Fibroblast of the conjunctiva (primary cell): Measurements from ENCODE around the gene SOBP.

Experiments
- DNase-seq: peaks from one replicate; pipeline ENCODE4 v3.0.0-alpha.2; 2010; ENCODE audit warnings: low read depth

The SOBP gene

DNA sequence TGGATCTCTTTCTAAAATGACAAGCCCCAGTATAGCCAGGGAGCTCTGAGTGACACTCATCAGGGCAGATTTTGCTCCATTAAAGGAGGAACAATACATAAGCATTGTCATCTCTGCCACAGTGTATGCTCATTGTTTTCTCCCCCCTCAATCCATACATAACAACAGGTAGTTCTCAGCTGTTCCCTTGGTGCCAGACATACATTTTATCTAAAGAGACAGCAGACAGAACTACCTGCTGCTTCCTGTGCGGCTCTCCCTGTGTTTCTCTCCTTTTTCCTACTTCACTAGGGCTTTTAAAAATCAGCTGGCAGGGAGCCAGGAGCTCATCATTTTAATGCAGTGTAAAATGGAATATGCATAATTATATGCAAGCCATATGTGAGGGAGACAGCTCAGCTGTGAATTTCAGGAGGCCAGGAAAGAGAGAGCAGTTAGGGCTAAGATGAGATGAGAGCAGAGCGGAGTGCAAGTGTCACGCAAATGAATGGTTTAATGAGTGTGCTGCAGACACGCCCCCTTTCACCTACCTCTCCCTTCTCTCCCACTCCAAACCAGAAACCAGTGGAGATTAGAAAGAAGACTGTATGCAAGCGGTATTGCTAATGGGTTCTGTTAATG is 96.0 kb downstream of the SOBP start:
- no peak for DNase-seq

DNA sequence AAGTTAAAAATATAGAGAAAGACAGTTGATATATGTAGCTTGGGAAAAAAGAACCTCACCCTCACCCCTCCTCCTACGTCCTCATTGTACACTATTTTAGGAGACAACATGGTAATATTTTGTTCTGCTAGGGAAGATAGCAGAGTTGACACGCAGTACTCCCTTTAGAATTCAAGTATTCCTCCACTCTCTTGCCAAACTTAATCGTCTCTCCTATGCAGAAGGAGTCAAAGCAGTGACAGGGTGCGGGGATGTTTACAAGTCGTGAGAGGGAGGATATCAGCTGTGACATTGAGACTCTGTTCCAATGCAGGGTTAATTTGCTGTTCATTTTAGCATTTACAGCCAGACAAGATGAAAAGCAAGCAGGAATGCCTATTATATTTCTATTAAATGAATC is 97.5 kb downstream of the SOBP start:
- no peak for DNase-seq

DNA sequence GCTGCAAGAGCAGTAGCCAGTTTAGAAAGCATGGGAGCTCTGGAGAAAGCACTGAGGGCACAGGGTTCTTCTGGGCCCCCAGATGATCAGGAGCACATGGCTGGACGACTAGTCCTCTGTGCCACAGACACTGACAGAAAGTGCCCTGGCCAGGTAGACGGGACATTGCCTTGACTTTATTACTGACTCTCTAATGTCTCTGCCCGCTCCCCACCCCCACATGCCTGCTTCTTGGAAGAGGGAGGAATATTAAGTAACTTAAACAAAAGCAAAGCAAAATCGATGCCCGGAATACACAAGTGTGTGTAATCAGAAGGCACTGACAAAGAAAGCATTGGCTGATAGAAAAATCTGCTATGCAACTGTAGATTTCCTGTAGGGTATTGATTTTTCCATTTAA is 99.3 kb downstream of the SOBP start:
- no peak for DNase-seq

DNA sequence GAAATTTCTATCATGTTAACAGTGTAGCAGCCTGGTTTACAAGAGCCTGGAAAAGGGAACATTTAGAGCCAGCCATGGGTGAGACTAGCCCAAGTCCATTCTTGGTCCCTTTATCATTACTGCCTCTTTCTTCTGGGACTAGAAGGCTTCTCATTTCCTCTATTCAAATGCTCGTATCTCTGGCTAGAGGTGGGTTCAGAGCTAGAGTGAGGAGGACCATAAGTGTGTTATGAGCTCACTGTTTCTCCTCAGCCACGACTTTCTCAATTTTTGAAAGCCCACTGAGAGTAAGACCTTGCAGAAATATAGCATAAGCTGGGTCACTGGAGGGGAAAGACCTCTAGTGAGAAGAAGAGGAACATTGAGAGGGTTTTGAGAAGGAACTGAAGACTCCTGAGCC is 100.0 kb downstream of the SOBP start:
- DNase-seq: no peak

DNA sequence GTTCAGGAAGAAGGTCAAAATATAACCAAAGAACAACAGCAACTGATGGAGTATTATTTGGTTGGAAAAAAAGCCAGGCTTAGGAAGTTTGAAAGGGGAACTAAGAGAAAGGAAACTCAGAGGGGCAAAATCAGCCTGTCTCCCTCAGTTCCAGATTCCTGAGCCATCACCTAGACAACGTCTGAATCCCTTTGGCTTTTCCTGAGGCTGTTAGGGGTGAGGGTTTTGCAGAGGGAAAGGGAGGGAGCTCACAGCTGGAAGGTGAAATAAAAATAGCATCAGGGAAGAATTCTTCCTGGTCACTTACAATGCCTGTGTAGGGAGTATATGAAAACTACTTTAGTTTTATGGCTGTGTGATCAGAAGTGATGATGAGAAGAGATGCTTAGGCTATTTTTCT is 100.5 kb downstream of the SOBP start:
- DNase-seq: no peak

DNA sequence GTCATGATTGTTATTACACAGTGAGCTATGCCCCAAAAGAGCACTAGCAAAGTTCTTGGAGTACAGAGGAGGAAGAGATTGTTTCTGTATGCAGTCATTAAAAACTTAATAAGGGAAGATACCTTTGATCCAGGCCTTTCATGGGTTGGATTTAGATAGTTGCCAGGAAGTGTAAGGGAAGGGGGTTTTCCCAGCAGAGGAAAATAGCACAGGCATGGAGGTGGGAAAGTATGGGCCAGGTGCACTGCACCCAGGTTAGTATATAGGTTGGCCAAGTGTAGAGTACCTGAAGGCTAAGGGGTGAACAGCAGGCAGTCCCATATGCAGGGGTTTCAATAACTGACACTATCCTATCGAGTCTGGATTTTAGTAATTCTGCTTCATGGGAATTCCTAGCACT is 101.4 kb downstream of the SOBP start:
- DNase-seq: no peak

DNA sequence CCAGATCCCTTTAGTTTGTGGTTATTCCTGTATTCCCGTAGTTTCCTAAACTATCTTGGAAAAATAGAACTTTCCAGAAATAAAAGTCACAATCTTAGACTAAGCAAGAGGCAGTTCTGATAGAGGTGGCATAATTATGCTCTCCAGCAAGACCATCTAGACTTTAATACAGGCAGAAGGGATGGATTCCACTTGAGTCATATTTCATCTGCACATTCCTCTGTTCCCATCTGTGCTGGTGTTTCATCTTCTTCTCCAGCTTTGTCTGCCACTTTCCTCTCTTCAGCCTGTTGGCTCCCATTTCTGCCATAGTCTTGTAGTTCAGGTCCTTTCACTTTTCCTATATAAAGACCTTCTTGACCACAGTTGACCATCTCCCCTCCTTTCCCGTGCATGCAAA is 102.9 kb downstream of the SOBP start:
- DNase-seq: no peak

DNA sequence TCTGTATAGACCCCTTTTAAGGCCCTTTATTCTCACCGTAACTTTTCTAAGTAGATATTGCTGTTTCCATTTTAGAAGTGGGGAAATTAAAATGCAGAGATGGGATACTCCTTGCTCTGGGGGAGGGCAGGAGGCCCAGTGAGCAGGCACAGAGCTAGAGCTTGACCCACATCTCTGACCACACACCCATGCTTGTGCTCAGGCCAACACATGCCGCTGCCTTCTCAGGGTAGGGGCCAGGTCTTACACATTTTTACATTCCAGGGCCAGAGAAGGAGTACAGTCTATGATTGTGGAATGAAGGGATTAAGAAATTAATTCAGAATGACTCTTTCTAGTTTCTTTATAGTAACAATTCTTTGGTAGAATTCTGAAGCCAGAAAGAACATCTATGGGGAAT is 104.8 kb downstream of the SOBP start:
- DNase-seq: no peak

DNA sequence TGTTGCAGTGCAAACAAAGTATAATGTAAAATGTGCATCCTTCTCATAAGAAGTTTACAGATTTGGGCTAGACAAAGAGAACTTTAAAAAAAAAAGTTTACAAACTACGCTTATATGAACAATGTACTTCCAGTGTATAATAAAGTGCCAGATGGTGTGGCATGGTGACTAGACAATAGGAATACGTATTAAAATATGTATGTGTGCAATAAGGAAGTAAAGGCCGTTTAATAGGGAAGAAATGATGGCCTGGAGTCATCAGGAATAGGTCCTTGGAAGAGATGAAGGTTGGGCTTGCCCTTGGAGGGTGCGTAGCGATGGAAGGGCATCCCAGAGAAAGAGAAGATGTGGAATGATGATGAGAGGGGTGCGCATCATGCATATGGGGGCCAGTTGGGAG is 108.2 kb downstream of the SOBP start:
- DNase-seq: no peak

DNA sequence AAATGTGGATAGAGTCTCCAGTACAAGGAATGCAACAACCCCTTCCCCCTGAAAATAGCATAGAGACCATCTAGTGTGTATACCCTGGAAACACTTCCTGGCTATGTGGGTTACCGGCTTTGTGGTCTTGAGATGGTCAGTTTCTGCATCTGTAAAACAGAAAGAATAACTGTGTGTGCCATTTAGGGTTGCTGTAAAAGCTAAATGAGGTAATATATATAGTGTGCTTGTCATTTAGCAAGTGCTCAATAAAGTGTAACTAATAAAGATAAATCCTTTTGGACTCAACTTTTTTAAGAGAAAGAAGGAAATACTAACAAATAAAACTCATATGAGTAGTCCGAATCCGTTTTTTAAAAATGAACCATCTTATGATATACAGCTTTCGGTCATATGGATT is 109.1 kb downstream of the SOBP start:
- no peak for DNase-seq

DNA sequence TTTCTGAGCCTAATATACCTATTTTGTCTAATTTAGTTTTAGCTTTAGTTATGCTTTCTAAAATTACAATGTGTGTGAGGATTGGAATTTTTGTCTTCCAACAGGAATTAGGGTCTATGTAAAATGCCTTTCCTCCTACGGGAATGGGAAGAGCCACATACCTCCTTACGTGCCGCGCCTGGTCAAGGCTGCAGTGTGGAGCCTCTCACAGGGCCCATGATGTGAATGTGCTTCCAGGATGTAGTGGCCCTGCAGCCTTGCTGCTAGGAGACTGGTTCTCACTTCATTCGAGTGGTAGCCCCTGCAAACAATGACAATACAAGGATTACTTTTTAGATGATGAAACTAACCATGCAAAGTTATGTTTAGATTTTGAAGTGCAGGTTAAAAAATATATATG is 110.2 kb downstream of the SOBP start:
- DNase-seq: no peak

DNA sequence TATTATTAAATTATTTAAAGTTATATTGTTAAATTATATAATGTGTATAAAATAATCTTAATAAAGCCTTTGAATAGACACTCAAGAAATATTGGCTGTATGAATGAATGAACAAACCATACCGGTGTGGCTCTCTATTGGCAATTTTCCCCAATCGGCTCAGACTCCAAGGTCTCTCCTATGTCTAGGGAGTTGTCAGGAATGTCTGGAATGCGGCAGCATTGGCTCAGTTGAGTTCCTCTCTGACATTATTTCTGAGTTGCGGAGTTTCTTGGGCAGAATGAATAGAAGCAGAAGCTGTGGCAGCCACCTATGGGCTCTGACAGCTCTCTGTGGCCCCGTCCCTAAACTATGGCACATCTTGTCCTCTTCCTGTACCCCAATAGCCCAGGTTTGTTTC is 111.0 kb downstream of the SOBP start:
- DNase-seq: peak; percentile 16

DNA sequence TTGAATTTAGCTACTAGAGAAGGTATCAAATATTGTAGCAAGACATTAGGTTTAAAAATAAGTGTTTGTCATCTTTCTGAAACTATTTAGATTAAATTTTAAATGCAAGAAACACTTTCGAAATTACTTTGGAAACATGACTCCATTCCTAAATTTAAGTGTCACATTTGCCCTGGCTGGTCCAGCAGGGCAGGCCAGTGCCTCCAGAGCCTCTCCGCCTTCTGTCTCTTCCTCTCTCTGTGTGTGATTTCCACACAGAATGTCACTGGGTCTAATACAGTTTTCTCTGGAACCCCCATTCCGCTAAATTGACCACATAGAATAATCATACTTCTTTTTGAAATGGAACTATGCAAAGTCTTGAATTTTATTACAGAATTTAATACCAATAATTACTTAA is 111.5 kb downstream of the SOBP start:
- no peak for DNase-seq

DNA sequence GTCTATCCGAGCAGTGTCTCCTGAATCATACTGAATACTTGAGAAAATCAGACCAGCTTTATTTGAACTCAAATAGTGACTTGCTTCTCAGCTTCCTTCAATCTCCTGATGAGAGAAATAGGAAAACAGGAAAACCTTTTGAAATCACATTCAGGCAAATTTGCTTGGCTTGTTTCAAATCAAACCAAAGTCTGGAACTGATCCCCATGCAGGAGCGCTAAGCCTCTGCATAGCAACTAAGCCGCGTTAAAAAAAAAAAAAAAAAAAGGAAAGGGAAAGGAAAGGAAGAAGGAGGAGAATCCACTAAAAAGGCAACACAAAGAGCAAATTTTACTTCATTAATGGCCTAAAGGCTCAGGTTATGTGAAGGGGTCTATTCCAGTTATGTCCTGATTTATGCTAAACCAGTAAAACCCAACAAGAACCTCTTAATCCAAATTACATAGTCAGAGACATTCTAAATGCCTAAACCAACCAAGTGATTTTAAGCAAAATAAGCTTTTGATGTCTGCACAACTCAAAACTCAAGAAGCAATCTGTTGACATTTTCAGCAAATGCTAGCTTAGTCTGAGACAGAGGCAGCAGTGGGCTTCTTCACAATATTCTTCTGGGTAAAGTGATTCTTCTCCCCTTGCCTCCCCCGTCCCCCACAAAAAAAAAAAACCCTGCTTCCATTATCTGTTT is 112.5 kb downstream of the SOBP start:
- DNase-seq: no peak

DNA sequence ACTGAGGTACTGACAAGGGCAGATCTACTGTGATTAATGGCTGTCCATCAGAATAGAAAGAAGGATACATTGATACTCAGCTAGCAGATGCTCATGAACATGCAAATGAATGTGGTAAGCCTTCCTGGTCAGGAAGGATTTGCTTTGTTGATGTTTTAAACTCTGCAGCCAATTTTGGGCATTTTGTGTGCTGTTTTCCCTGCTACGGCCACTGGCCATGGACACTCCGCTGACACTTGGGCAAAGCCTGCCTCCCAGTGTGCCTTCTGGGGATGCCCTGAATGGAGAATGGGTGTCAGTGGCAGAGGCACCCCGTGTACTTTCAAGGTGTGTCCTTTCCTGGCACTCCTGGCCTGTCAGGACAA is 113.1 kb downstream of the SOBP start:
- DNase-seq: no peak

DNA sequence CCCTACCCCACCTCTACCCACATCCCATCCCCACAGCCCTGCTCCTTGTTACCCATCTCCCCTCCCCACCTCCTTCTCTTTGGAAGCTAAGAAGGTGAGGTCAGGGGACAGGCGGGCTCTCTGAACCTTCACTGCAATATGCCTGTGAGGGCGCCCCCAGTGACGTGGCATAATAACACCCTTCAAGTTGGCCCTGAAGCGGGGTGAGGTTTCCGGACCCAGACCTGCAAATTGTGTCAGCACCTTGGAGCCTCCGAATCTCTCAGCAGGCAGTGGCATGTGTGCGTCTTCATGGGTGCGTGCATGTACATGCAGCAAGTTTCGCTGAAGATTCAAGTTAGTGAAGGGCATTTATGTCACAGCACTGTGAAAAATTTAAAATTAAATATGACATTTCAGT is 114.6 kb downstream of the SOBP start:
- DNase-seq: no peak

DNA sequence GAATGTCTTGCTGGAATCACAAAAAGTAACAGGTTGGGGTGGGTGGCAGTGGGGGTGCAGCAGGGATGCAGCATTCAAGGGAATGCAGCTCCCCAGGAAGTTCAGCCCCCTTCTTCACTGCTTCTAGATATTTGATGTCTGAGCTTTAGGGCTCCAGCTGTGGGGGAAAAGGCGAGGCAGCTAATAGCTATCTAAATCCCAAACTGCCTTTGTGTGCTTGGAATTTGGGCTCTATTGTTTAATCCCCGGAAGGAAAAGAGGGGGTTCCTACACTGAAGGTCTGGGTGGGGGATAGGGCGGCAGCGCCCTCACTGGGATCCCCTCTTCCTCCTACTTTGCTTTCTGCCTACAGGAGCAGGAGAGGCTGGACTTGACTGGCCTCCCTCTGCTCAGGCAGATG is 116.5 kb downstream of the SOBP start:
- no peak for DNase-seq

DNA sequence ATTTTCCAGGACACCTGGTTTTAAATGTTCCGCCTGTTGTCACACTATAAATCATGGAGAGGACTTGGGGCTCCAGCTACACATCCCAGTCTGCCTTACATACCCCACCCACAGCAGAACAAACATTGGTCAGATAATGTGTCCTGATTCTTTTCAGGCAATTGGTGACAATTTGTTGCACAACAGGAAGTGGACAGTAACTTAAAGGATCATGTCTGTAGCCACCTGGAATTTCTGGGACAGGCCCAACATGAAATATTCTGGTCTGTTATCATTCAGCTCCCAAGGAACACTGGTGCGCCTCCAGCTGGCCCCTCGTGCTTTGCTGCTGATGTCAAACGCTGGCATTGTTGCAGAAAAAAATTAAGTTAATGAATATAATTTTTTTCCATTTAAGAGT is 117.2 kb downstream of the SOBP start:
- no peak for DNase-seq

DNA sequence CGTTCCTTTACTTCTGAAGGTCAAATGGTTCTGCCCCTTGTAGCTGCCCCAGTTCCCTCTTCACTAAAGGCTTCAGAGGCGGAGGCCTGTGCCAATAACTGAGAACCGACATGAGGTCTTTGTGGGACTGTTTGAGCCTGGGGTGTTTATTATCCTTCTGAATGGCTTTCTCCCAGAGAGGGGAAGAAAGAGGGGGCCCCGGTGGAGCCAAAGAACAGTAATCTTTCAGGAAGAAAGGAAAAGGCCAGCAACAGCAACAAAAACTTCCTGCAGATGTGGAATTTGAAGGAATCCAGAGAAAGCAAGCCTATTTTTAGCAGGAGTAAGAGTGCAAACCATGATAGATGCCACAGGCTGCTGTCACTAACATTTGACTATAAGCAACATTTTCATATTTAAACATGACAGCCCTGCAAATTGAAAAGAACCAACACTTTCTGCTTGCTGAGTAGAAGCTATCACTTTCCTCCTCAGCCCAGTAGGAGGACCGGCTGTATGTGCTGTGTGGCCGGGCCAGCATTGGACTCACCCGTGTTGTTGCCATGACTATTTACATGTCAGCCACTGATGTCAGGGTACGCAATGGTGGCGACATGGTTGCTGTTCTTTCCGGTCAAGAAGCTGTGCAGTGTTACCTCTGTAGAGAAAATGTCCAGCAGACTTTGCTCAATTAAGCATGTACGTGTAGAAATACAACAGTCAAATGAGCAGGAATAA is 121.3 kb downstream of the SOBP start:
- DNase-seq: no peak

DNA sequence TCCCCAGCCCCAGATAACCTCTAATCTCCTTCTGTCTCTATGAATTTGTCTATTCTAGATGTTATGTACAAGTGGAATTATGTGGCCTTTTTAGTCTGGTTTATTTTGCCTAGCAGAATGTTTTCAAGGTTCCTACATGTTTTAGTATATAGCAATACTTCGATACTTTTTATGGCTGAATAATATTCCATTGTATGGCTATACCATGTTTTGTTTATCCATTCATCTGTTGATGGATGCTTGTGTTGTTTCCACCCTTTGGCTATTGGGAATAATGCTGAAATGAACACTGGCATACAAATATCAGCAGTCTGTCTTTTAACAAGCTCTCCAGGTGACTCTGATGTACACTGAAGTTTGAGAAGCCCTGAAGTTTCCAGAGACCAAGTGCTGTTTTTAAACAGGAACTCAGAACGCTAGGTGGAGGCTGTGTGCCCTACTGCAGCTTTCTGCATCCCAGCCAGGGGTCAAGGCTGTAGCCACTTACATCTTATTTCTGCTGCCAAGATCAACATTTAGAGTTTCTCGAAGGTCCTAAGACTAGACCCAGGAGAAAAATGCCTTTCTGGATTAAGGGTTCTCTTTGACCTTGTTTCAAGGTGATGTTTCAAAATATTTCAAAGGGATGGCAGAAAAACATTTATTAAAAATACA is 123.0 kb downstream of the SOBP start:
- no peak for DNase-seq

DNA sequence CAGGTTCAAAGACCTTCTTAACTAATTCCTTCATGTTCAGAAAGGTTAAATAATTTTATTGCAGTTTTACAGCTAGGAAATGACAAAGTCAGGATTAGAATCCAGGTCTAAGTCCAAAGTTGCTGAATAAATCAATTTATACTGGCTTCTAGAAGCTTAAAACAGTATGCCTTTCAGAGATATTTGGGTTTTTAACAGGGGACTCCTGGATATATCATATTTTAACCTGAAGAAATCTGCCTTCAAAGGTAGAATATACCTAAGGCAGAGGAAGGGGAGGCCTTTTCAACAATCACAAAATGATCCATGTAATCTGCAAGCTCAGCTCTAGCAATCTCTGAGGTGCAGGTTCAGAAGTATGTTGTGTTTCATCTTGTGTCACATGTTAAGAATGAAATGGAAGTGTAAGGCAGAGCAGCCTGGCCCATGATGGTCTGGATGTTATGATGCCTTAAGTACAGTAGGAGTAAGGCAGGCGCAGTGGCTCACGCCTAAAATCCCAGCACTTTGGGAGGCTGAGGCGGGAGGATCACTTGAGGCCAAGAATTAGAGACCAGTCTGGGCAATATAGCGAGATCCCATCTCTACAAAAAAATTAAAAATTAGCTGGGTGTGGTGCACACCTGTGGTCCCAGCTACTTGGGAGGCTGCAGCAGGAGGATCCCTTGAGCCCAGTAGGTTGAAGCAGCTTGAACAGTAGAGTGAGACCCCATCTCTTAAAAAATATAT is 123.9 kb downstream of the SOBP start:
- no peak for DNase-seq

DNA sequence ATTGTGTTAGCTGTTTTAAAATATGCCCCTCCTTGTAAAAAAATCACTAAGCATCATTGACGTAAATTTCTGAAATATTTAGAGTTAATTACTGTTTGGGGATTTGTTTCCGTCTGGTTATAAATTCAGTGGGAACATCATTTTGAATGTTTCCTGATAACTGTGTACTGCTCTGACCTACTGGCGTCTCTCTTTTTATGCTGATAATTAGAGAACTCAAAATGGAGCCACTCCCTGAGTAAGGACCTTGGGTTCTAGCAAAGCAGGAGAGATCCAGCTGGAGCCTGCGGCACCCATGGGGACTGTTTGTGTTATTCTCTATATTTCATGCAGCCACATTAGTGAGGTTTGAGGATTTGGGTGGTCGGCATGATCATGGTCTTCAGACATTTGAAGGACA is 124.9 kb downstream of the SOBP start:
- DNase-seq: no peak

DNA sequence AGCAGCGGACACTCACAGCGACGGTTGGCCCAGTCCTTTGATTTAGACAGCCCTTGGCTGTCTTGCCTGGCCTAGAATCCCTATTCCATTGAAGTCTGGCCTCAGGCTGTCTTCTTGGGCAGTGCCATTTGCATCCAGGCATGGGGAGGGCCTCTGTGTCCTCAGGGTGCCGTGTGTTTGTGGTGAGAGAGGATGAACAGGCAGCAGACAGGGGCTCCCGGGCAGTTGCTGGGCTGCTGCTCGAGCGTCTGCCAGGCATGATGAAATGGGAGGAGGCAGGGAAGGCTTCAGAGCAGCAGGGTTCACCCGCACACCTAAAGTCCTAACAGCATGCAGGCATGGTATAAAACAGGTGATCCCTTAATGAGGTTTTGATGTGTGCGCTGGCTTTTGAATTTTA is 126.9 kb downstream of the SOBP start:
- no peak for DNase-seq
